Progenitor cell of endocrine pancreas (in vitro differentiated cells): ENCODE measurements around the gene METRNL. TPM values are rescaled to one million over a fixed set of nuclear protein-coding genes. Genes with fewer than 3 reads are reported as not detected.

Source experiments
- DNase-seq: peaks from one replicate; pipeline ENCODE4 v3.0.0; 2021; ENCODE audit warnings: low spot score; ENCODE audit not compliant: unreplicated experiment
- H3K27ac Mint-ChIP-seq: 2 replicates; pipeline ENCODE4 v1.8.0; 2021; ENCODE audit warnings: mild to moderate bottlenecking, moderate library complexity, mixed read lengths
- H3K27me3 Mint-ChIP-seq: 2 replicates; pipeline ENCODE4 v1.8.0; 2021; ENCODE audit warnings: mixed read lengths
- H3K36me3 Mint-ChIP-seq: 2 replicates; pipeline ENCODE4 v1.8.0; 2022; ENCODE audit warnings: mixed read lengths; ENCODE audit not compliant: insufficient read depth
- H3K4me1 Mint-ChIP-seq: 2 replicates; pipeline ENCODE4 v1.8.0; 2021; ENCODE audit warnings: low read depth, mixed read lengths
- H3K4me3 Mint-ChIP-seq: 2 replicates; pipeline ENCODE4 v1.8.0; 2021; ENCODE audit warnings: low read depth, mild to moderate bottlenecking, moderate library complexity, mixed read lengths
- H3K9me3 Mint-ChIP-seq: 2 replicates; pipeline ENCODE4 v1.8.0; 2021; ENCODE audit warnings: low read depth, mixed read lengths
- total RNA-seq: library from RNA; stranded (reverse); gene quantifications from 2 replicates; pipeline ENCODE4 v1.2.1, GENCODE V29; 2021
- TF ChIP-seq, protein P1 (sequence below): fragments of 200-600 bp; sonication (generic); IDR thresholded peaks from one replicate; pipeline ENCODE4 v1.5.0; 2021; ENCODE audit warnings: antibody characterized with exemption, mild to moderate bottlenecking; ENCODE audit not compliant: unreplicated experiment

Gene METRNL
- total RNA-seq, 1 donor from 2014 or later, result 54.6 TPM

DNA sequence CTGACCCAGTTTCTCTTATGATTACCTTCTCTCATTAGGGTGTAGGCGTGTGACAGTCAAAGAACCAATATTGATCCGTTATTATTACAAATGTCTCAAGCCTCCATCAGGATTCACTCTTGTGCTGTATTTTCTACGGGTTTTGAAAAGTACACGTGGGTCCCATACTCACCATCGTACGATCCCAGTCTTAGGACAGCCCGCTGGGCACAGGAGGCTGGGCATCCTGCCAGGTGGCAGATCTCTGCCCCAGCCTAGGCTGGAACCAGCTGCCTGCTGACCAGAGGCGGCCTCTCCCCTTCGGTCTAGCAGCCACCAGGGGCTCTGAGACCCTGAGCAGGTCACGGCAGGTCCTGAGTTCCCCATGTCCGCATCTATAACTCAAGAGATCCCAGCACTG lies 2.0 kb upstream of the METRNL start:
- Mint-ChIP-seq H3K27ac (peak overlapping the region; percentile 45), H3K9me3 (no peaks in the 10 kb centered on the region), H3K27me3 (peaks cover 29% of the 10 kb centered on the region), H3K4me3 (no peak overlapping the region), H3K36me3 (peaks cover 2% of the 10 kb centered on the region), H3K4me1 (peaks cover 14% of the 10 kb centered on the region)
- DNase-seq, result no peak
- TF ChIP-seq, protein P1, sequence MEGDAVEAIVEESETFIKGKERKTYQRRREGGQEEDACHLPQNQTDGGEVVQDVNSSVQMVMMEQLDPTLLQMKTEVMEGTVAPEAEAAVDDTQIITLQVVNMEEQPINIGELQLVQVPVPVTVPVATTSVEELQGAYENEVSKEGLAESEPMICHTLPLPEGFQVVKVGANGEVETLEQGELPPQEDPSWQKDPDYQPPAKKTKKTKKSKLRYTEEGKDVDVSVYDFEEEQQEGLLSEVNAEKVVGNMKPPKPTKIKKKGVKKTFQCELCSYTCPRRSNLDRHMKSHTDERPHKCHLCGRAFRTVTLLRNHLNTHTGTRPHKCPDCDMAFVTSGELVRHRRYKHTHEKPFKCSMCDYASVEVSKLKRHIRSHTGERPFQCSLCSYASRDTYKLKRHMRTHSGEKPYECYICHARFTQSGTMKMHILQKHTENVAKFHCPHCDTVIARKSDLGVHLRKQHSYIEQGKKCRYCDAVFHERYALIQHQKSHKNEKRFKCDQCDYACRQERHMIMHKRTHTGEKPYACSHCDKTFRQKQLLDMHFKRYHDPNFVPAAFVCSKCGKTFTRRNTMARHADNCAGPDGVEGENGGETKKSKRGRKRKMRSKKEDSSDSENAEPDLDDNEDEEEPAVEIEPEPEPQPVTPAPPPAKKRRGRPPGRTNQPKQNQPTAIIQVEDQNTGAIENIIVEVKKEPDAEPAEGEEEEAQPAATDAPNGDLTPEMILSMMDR, result no peak

DNA sequence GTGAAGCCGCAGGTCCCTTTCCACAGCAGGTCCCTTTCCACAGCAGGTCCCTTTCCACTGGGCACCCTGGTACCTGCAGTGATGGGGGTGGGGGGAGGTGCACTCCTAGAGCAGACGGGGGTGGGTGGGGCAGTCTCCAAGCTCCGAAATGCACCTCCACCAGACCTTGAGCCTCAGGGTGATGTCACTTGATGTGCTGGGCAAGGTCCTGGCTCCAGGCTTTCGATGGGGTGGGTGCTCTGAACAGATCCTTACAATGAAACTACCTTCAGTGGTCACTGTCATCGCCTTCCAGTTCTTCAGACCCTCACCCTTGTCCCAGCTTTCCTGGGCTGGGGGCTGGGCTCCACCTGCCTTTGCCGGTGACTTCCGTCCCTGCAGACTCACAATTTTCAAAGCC lies 1.5 kb upstream of the METRNL start:
- peaks cover 32% of the 10 kb centered on the region for H3K27me3 Mint-ChIP-seq
- H3K9me3 Mint-ChIP-seq, result no peaks in the 10 kb centered on the region
- H3K4me3 Mint-ChIP-seq, result peak overlapping the region; percentile 63
- H3K27ac Mint-ChIP-seq, result peak overlapping the region; percentile 45
- peaks cover 6% of the 10 kb centered on the region for H3K36me3 Mint-ChIP-seq
- H3K4me1 Mint-ChIP-seq, result peaks cover 19% of the 10 kb centered on the region
- TF ChIP-seq, protein P1, result no peak
- DNase-seq, result no peak

DNA sequence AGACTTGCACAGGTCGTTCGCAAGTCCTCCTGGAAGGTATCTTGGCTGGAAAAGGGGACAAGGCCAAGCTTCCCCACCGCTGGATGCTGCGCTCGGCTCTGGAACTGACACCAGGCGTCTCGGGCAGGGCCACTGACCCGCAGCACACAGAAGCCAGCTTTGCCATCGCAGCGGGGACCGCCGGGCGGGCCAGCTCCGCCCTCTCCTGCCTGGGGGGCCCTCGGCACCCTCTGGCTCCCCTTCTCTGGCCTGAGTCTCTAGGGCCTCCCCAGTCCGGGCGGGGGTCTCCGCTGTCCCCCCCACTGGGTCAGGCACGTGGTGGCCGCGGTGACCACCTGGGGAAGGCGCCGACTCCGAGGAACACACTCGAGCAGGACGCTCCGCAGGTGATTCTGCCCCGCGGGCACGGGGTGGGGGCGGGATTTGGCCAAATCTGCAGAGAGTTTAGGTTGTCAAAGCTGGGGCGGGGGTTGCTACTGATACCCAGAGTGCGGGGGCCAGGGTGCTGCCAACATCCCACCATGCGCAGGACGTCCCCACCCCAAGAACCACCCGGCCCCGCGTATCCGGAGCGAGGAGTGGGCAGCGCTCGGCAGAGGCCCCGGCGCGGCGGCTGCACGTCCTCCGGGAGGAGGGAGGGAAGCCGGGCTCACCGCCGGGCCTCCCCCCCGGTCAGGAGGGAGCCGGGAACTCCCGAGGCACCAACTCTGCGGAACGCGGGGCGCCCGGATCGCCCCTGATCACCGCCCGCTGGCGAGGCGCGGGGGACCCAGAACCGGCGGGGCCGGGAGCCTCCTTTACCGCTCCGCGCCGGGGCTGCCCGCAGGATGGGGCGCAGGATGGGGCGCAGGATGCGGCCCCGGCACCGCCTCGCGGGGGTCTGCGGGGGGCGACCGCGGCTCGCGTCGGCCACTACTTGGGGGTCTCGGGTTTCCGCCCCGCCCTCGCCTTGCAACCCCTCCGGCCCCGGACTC lies 744 bp upstream of the METRNL start:
- no peak for DNase-seq
- Mint-ChIP-seq H3K27me3 (peaks cover 32% of the 10 kb centered on the region), H3K36me3 (peaks cover 8% of the 10 kb centered on the region)

GRCh38 chr17:83079766-83080578 lies 563 bp downstream of the METRNL start:
- Mint-ChIP-seq H3K27ac (no peak overlapping the region), H3K9me3 (no peaks in the 10 kb centered on the region), H3K4me1 (peaks cover 37% of the 10 kb centered on the region)

More for the DNA sequence above, 744 bp upstream of the METRNL start:
- peaks cover 26% of the 10 kb centered on the region for H3K4me1 Mint-ChIP-seq
- H3K9me3 Mint-ChIP-seq, result no peaks in the 10 kb centered on the region
- peak overlapping the region; percentile 63 for H3K4me3 Mint-ChIP-seq
- peak overlapping the region; percentile 82 for H3K27ac Mint-ChIP-seq
- TF ChIP-seq, protein P1, result no peak

DNA sequence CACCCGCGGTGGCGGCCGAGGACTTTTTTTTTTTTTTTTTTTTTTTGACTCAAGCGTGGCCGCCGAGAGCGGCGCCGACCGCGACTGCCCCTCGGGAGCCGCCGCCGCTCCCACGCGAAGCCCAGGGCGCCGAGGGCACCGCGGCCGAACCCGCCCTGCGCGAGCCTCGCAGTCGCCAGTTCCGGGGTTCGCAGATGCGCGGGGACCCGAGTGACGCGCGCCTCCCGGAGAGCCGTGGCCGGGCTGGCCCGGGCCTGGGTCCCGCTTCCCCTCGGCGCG lies 1.1 kb downstream of the METRNL start:
- Mint-ChIP-seq H3K27ac (no peak overlapping the region), H3K4me3 (no peak overlapping the region), H3K27me3 (peaks cover 29% of the 10 kb centered on the region), H3K4me1 (peaks cover 37% of the 10 kb centered on the region), H3K9me3 (no peaks in the 10 kb centered on the region), H3K36me3 (peaks cover 8% of the 10 kb centered on the region)
- no peak for DNase-seq
- TF ChIP-seq, protein P1, result no peak

More at GRCh38 chr17:83079766-83080578, 563 bp downstream of the METRNL start:
- TF ChIP-seq, protein P1, result no peak
- Mint-ChIP-seq H3K4me3 (no peak overlapping the region), H3K27me3 (peaks cover 32% of the 10 kb centered on the region), H3K36me3 (peaks cover 8% of the 10 kb centered on the region)
- DNase-seq, result no peak
